GM23248 (cell line): ENCODE results near the gene TBC1D2B.

ENCODE experiments used
- EZH2 ChIP-seq: fragments of 200-600 bp; sonication (generic); IDR thresholded peaks from 2 replicates; pipeline ENCODE4 v1.6.1; 2018; ENCODE audit warnings: antibody characterized with exemption, mild to moderate bottlenecking; ENCODE audit not compliant: insufficient read depth, poor library complexity, severe bottlenecking
- EZH2phosphoT487 ChIP-seq: fragments of 200-600 bp; sonication (generic); IDR thresholded peaks from 2 replicates; pipeline ENCODE4 v1.6.1; 2018; ENCODE audit warnings: antibody characterized with exemption, moderate library complexity, mild to moderate bottlenecking, low read depth; ENCODE audit not compliant: insufficient read depth

- TF ChIP-seq EZH2: no peak
- no peak for TF ChIP-seq EZH2phosphoT487
Observed at GRCh38 chr15:78105476-78106241, 28.1 kb upstream of the TBC1D2B start.
